ENCODE measurements around the gene EIF5A.

EIF5A gene

GRCh38 chr17:7292194-7292593 is 15.2 kb upstream of the EIF5A start:
- H3K9me2 ChIP-seq (replicated peaks; ENCODE audit: insufficient read depth, low read length) = no peaks in the 10 kb centered on the region
- H3K36me3 ChIP-seq (replicated peaks; ENCODE audit: insufficient read depth, low read length) = no peaks in the 10 kb centered on the region
- DNase-seq = no peak
- no peak overlapping the region for H3K9ac ChIP-seq (ENCODE audit: low read length)
- H3K79me2 ChIP-seq (ENCODE audit: low read length) = no peaks in the 10 kb centered on the region
- H3K27me3 ChIP-seq (replicated peaks; ENCODE audit: insufficient read depth, low read length) = peaks cover 71% of the 10 kb centered on the region
- no peak overlapping the region for H3K27ac ChIP-seq (ENCODE audit: low read length)
- no peak overlapping the region for H2AFZ ChIP-seq (ENCODE audit: low read length)
- H4K20me1 ChIP-seq (ENCODE audit: insufficient read depth, low read length) = no peaks in the 10 kb centered on the region
- TF ChIP-seq EZH2phosphoT487 (IDR thresholded peaks at IDR 0.05; ENCODE audit: low read length) = no peak
- no peak for TF ChIP-seq EZH2 (optimal IDR thresholded peaks at IDR 0.05; ENCODE audit: low read depth, low read length)
- no peak for TF ChIP-seq CTCF (IDR thresholded peaks at IDR 0.05; ENCODE audit: low read length)
- no peak overlapping the region for H3K4me3 ChIP-seq (ENCODE audit: low read length)
- no peaks in the 10 kb centered on the region for H3K9me3 ChIP-seq (replicated peaks; ENCODE audit: insufficient read depth, low read length)
- peaks cover 15% of the 10 kb centered on the region; the same call in 1 of the 2 replicates for H3K4me1 ChIP-seq (ENCODE audit: low read length)
- no peak overlapping the region for H3K4me2 ChIP-seq (ENCODE audit: low read depth, low read length)
- no peaks in the 10 kb centered on the region for H3F3A ChIP-seq (ENCODE audit: insufficient read depth, low read length)

- Histone ChIP-seq H3K27ac (ENCODE audit: low read length) (no peak overlapping the region), H3K9ac (ENCODE audit: low read length) (no peak overlapping the region), H3K36me3 (replicated peaks; ENCODE audit: insufficient read depth, low read length) (no peaks in the 10 kb centered on the region), H3K79me2 (ENCODE audit: low read length) (no peaks in the 10 kb centered on the region), H3K9me3 (replicated peaks; ENCODE audit: insufficient read depth, low read length) (no peaks in the 10 kb centered on the region), H3K4me3 (ENCODE audit: low read length) (no peak overlapping the region), H3K27me3 (replicated peaks; ENCODE audit: insufficient read depth, low read length) (peaks cover 66% of the 10 kb centered on the region), H3K4me2 (ENCODE audit: low read depth, low read length) (no peak overlapping the region), H4K20me1 (ENCODE audit: insufficient read depth, low read length) (no peaks in the 10 kb centered on the region), H3F3A (ENCODE audit: insufficient read depth, low read length) (no peaks in the 10 kb centered on the region), H2AFZ (ENCODE audit: low read length) (no peak overlapping the region), H3K9me2 (replicated peaks; ENCODE audit: insufficient read depth, low read length) (no peaks in the 10 kb centered on the region), H3K4me1 (ENCODE audit: low read length) (peaks cover 15% of the 10 kb centered on the region; the same call in 1 of the 2 replicates)
- TF ChIP-seq EZH2phosphoT487 (IDR thresholded peaks at IDR 0.05; ENCODE audit: low read length) = no peak
- no peak for TF ChIP-seq CTCF (IDR thresholded peaks at IDR 0.05; ENCODE audit: low read length)
- TF ChIP-seq EZH2 (optimal IDR thresholded peaks at IDR 0.05; ENCODE audit: low read depth, low read length) = no peak
- no peak for DNase-seq
Measured at GRCh38 chr17:7292729-7293128, 14.7 kb upstream of the EIF5A start.

GRCh38 chr17:7293159-7293558 is 14.3 kb upstream of the EIF5A start:
- DNase-seq = no peak
- H3K27ac ChIP-seq (ENCODE audit: low read length) = no peak overlapping the region
- no peaks in the 10 kb centered on the region for H3K36me3 ChIP-seq (replicated peaks; ENCODE audit: insufficient read depth, low read length)
- H3K9me3 ChIP-seq (replicated peaks; ENCODE audit: insufficient read depth, low read length) = no peaks in the 10 kb centered on the region
- H3K9ac ChIP-seq (ENCODE audit: low read length) = no peak overlapping the region
- no peak overlapping the region for H3K4me2 ChIP-seq (ENCODE audit: low read depth, low read length)
- no peaks in the 10 kb centered on the region for H3F3A ChIP-seq (ENCODE audit: insufficient read depth, low read length)
- no peaks in the 10 kb centered on the region for H3K9me2 ChIP-seq (replicated peaks; ENCODE audit: insufficient read depth, low read length)
- no peak overlapping the region for H2AFZ ChIP-seq (ENCODE audit: low read length)
- TF ChIP-seq EZH2phosphoT487 (IDR thresholded peaks at IDR 0.05; ENCODE audit: low read length) = no peak
- no peak for TF ChIP-seq EZH2 (optimal IDR thresholded peaks at IDR 0.05; ENCODE audit: low read depth, low read length)
- TF ChIP-seq CTCF (IDR thresholded peaks at IDR 0.05; ENCODE audit: low read length) = no peak
- no peaks in the 10 kb centered on the region for H3K79me2 ChIP-seq (ENCODE audit: low read length)
- H3K4me1 ChIP-seq (ENCODE audit: low read length) = peaks cover 15% of the 10 kb centered on the region; the same call in 1 of the 2 replicates
- H3K27me3 ChIP-seq (replicated peaks; ENCODE audit: insufficient read depth, low read length) = peaks cover 64% of the 10 kb centered on the region
- no peak overlapping the region for H3K4me3 ChIP-seq (ENCODE audit: low read length)
- no peaks in the 10 kb centered on the region for H4K20me1 ChIP-seq (ENCODE audit: insufficient read depth, low read length)
